Muscle layer of duodenum (tissue), 2 donors: Measurements from ENCODE around the gene OR2M7.
"Not testable (repeated sequence)": the region's sequence is repeated elsewhere in the genome, so short reads cannot be mapped to it uniquely, and the experiment has no call there.

ENCODE experiments used
- H3K27ac ChIP-seq: one replicate; pipeline ENCODE4 v1.7.0; 2013; ENCODE audit warnings: mild to moderate bottlenecking, low read length
- H3K27me3 ChIP-seq: one replicate; pipeline ENCODE4 v1.7.0; 2013; ENCODE audit warnings: low read depth, mild to moderate bottlenecking, control low read depth, low read length
- H3K36me3 ChIP-seq, 2 donors: one replicate each; pipeline ENCODE4 v1.7.0; 2013; ENCODE audit warnings: low read length in 2 of 2, control low read depth in 1 of 2, mild to moderate bottlenecking in 1 of 2; ENCODE audit not compliant: insufficient read depth in 2 of 2, control insufficient read depth in 1 of 2
- H3K4me1 ChIP-seq, 2 donors: one replicate each; pipeline ENCODE4 v1.7.0; 2013; ENCODE audit warnings: low read length in 2 of 2, mild to moderate bottlenecking in 2 of 2, control low read depth in 1 of 2, moderate library complexity in 1 of 2; ENCODE audit not compliant: insufficient read depth in 2 of 2, control insufficient read depth in 1 of 2
- H3K4me3 ChIP-seq, 2 donors: one replicate each; pipeline ENCODE4 v1.7.0; 2013; ENCODE audit warnings: low read length in 2 of 2, low read depth in 1 of 2, mild to moderate bottlenecking in 1 of 2
- H3K9me3 ChIP-seq, 2 donors: one replicate each; pipeline ENCODE4 v1.7.0; 2013; ENCODE audit warnings: low read length in 2 of 2, control low read depth in 1 of 2, mild to moderate bottlenecking in 1 of 2; ENCODE audit not compliant: control insufficient read depth in 1 of 2
- donor health status: healthy.

The OR2M7 gene, protein sequence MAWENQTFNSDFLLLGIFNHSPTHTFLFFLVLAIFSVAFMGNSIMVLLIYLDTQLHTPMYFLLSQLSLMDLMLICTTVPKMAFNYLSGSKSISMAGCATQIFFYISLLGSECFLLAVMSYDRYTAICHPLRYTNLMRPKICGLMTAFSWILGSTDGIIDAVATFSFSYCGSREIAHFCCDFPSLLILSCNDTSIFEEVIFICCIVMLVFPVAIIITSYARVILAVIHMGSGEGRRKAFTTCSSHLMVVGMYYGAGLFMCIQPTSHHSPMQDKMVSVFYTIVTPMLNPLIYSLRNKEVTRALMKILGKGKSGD

GRCh38 chr1:248324468-248324867 is at the start of gene OR2M7:
Gene OR2M7 (minus strand): TSS chr1:248324568. CDS start chr1:248324568, 0 bp downstream.
- no peaks in the 10 kb centered on the region for H3K9me3 ChIP-seq
- H3K36me3 ChIP-seq: no peaks in the 10 kb centered on the region

DNA sequence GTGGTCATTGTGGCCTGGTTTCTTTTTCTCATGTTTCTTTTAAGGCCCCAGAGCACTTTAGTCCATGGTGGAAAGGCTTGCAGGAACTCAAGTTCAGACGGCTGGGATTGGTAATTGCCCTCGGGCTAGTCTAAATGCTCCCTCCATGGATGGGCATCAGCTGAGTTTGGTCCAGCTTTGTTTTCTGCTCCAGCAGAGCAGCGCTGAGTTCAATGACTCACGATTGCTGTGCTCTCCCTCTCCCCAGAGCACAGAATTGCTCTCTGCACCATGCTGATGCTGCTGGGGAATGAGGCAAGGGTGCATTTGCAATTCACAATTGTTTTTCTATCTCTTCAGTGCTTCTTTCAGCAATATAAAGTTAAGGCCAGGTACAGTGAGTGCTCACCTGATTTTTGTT is 49.4 kb upstream of the OR2M7 start:
- no peak overlapping the region for H3K27ac ChIP-seq
- no peak overlapping the region for H3K4me3 ChIP-seq
- H3K9me3 ChIP-seq: no peaks in the 10 kb centered on the region
- H3K27me3 ChIP-seq: no peaks in the 10 kb centered on the region
- H3K4me1 ChIP-seq: no peaks in the 10 kb centered on the region
- H3K36me3 ChIP-seq: no peaks in the 10 kb centered on the region

More at GRCh38 chr1:248324468-248324867, at the start of gene OR2M7:
- Histone ChIP-seq H3K4me3 (no peak within 1 kb of the TSS), H3K4me1 (no peaks in the 10 kb centered on the region), H3K27me3 (no peaks in the 10 kb centered on the region), H3K27ac (no peak within 1 kb of the TSS)

DNA sequence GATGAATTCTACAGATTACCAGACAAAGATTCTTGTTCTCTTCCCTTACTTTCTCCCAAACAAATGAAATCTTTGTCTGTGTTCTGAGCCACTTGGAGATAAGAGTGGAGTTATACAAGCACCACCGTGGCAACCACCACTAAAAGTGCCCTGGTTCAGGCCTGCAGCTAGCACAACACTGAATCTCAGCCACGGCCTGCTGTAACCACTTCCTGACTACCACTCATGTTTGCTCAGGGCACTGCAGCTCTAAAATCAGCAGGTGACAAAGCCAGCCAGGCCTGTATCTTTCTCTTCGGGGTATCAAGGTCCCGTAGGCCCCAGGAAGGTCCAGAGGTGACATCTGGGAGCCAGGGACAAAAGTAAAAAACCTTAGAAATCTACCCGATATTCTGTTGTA is 48.0 kb upstream of the OR2M7 start:
- no peaks in the 10 kb centered on the region for H3K4me1 ChIP-seq
- no peak overlapping the region for H3K27ac ChIP-seq
- H3K9me3 ChIP-seq: no peaks in the 10 kb centered on the region
- no peaks in the 10 kb centered on the region for H3K27me3 ChIP-seq
- H3K4me3 ChIP-seq: no peak overlapping the region
- H3K36me3 ChIP-seq: no peaks in the 10 kb centered on the region

DNA sequence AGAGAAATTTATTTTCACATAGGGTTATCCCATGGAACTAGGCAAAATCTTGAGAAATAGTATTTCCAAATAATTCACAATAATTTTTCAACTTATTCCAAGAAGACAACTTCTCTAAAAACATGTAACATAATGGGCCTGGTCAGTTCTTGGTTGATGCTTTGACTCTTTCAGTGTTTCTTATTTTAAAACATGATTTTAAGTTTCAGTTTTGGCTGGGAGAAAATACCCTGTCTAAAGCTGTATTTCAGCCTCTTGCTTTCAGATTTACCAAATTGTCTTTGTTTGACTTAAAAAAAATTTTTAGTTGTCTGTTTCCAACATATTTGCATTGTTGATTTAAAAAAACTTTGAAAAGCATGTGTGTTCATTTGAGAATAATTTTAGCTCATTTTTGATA is 42.2 kb upstream of the OR2M7 start:
- no peaks in the 10 kb centered on the region for H3K9me3 ChIP-seq
- no peak overlapping the region for H3K27ac ChIP-seq
- H3K4me3 ChIP-seq: no peak overlapping the region
- H3K36me3 ChIP-seq: no peaks in the 10 kb centered on the region
- H3K27me3 ChIP-seq: no peaks in the 10 kb centered on the region
- no peaks in the 10 kb centered on the region for H3K4me1 ChIP-seq

DNA sequence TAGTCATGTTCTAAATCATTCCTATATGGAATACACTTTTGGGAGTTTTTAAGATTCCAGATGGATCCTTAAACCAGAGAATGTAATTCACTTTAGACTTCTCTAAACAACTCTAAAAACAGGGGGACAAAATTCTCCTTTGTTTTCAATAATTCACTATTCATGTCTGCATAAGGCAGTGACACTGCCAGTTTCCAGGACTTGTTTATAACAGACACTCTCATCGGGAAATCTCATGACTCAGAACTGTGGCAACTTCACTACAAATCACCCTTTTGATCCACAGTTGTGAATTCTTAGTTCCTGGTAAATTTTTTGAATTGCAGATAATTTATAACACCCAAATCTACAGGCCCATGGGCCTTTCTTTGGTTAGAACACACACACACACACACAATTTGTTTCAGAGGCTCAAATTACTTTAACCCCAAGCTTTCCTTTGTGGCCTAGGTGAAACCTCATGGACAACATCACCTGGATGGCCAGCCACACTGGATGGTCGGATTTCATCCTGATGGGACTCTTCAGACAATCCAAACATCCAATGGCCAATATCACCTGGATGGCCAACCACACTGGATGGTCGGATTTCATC is 36.9 kb upstream of the OR2M7 start, which contains the start of gene OR2T4:
Gene OR2T4 (plus strand): TSS at position 545 of the 595 bp plus-strand sequence. CDS start 0 bp downstream, at position 545.
- no peaks in the 10 kb centered on the region for H3K36me3 ChIP-seq
- no peaks in the 10 kb centered on the region for H3K27me3 ChIP-seq
- H3K27ac ChIP-seq: no peak within 1 kb of the TSS
- no peaks in the 10 kb centered on the region for H3K9me3 ChIP-seq
- no peaks in the 10 kb centered on the region for H3K4me1 ChIP-seq
- H3K4me3 ChIP-seq: no peak within 1 kb of the TSS

GRCh38 chr1:248359415-248359814 is 35.0 kb upstream of the OR2M7 start:
- H3K27me3 ChIP-seq: no peaks in the 10 kb centered on the region

GRCh38 chr1:248348475-248348874 is 24.1 kb upstream of the OR2M7 start, which contains the start of gene OR14C36:
Gene OR14C36 (plus strand): TSS chr1:248348775. CDS start chr1:248348775, 0 bp downstream.
- Histone ChIP-seq H3K27ac (no peak within 1 kb of the TSS), H3K9me3 (no peaks in the 10 kb centered on the region), H3K4me1 (no peaks in the 10 kb centered on the region), H3K36me3 (no peaks in the 10 kb centered on the region), H3K4me3 (no peak within 1 kb of the TSS), H3K27me3 (no peaks in the 10 kb centered on the region)

More at GRCh38 chr1:248359415-248359814, 35.0 kb upstream of the OR2M7 start:
- Histone ChIP-seq H3K4me1 (no peaks in the 10 kb centered on the region), H3K4me3 (no peak overlapping the region), H3K27ac (no peak overlapping the region), H3K9me3 (no peaks in the 10 kb centered on the region), H3K36me3 (no peaks in the 10 kb centered on the region)

DNA sequence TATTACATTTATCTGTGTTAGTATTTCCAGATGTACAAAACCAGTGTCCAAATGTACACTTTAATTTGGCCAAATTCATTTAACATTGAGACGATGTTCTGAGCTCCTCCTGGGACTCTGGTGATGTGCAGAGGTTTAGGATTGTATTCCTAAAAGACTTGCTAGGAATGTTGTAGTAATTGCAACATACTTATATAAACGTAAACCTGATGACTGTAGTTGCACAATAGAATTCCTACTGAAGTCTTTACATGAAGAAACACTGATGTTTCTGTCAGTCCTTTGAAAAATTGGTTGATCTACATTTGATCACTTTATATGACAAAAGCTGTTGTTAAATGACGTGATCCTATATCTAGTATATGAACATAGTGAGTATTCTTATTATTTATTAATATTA is 19.1 kb upstream of the OR2M7 start:
- H3K27me3 ChIP-seq: no peaks in the 10 kb centered on the region
- H3K4me3 ChIP-seq: no peak overlapping the region
- no peaks in the 10 kb centered on the region for H3K36me3 ChIP-seq
- H3K4me1 ChIP-seq: no peaks in the 10 kb centered on the region
- no peak overlapping the region for H3K27ac ChIP-seq
- H3K9me3 ChIP-seq: no peaks in the 10 kb centered on the region

- H3K9me3 ChIP-seq: peaks cover 0 to 18% of the 10 kb centered on the region in 2 donors
- no peaks in the 10 kb centered on the region for H3K27me3 ChIP-seq
- no peak overlapping the region for H3K4me3 ChIP-seq
- H3K4me1 ChIP-seq: no peaks in the 10 kb centered on the region
- H3K36me3 ChIP-seq: no peaks in the 10 kb centered on the region
- no peak overlapping the region for H3K27ac ChIP-seq
Observed at GRCh38 chr1:248316796-248317195, 7.6 kb downstream of the OR2M7 start.

- H3K4me1 ChIP-seq, H3K4me3 ChIP-seq, H3K27me3 ChIP-seq, H3K27ac ChIP-seq, H3K36me3 ChIP-seq, H3K9me3 ChIP-seq: not testable (repeated sequence)
Observed at GRCh38 chr1:248306740-248307139, 17.6 kb downstream of the OR2M7 start.

- Histone ChIP-seq H3K27ac (no peak overlapping the region), H3K9me3 (peaks cover 0 to 2% of the 10 kb centered on the region in 2 donors), H3K4me3 (no peak overlapping the region), H3K27me3 (no peaks in the 10 kb centered on the region), H3K4me1 (no peaks in the 10 kb centered on the region), H3K36me3 (no peaks in the 10 kb centered on the region)
Observed at GRCh38 chr1:248306103-248306502, 18.3 kb downstream of the OR2M7 start.
